Fibroblast of pulmonary artery (primary cell): ENCODE data around the gene PRIM2.
"Not testable (repeated sequence)": the region's sequence is repeated elsewhere in the genome, so short reads cannot be mapped to it uniquely, and the experiment has no call there.

Experiments used
- DNase-seq: peaks from one replicate; pipeline ENCODE4 v3.0.0-alpha.2; 2010; ENCODE audit warnings: low read depth
- H3K4me3 ChIP-seq: replicated peaks from 2 replicates; pipeline ENCODE4 v1.5.1; 2011; ENCODE audit warnings: low read depth, mild to moderate bottlenecking, control low read depth, low read length, moderate library complexity
- CTCF ChIP-seq: IDR thresholded peaks from 2 replicates; pipeline ENCODE4 v1.5.1; 2011; ENCODE audit warnings: mild to moderate bottlenecking, control low read depth, low read length, inconsistent platforms; ENCODE audit errors: missing control alignments

The PRIM2 gene

GRCh38 chr6:57461022-57461421 lies 143.6 kb downstream of the PRIM2 start:
- DNase-seq, result not testable (repeated sequence)

GRCh38 chr6:57463809-57464208 lies 146.4 kb downstream of the PRIM2 start:
- H3K4me3 ChIP-seq, DNase-seq: not testable (repeated sequence)

More at GRCh38 chr6:57461022-57461421, 143.6 kb downstream of the PRIM2 start:
- not testable (repeated sequence) for H3K4me3 ChIP-seq

GRCh38 chr6:57465968-57466367 lies 148.5 kb downstream of the PRIM2 start:
- H3K4me3 ChIP-seq, DNase-seq: not testable (repeated sequence)

- H3K4me3 ChIP-seq, result no peak overlapping the region
- no peak for TF ChIP-seq CTCF
- DNase-seq, result no peak
Observed at GRCh38 chr6:57469072-57469471, 151.6 kb downstream of the PRIM2 start.

GRCh38 chr6:57470148-57470547 lies 152.7 kb downstream of the PRIM2 start:
- H3K4me3 ChIP-seq, DNase-seq: not testable (repeated sequence)

GRCh38 chr6:57471314-57471864 lies 154.0 kb downstream of the PRIM2 start:
- not testable (repeated sequence) for DNase-seq, H3K4me3 ChIP-seq

GRCh38 chr6:57472861-57473362 lies 155.5 kb downstream of the PRIM2 start:
- peak; percentile 67 for DNase-seq

GRCh38 chr6:57474862-57475475 lies 157.5 kb downstream of the PRIM2 start:
- not testable (repeated sequence) for H3K4me3 ChIP-seq
- peak; percentile 81 for DNase-seq

More at GRCh38 chr6:57472861-57473362, 155.5 kb downstream of the PRIM2 start:
- H3K4me3 ChIP-seq, result not testable (repeated sequence)

- not testable (repeated sequence) for H3K4me3 ChIP-seq
- peak; percentile 16 for DNase-seq
Observed at GRCh38 chr6:57475656-57476055, 158.2 kb downstream of the PRIM2 start.

- H3K4me3 ChIP-seq, DNase-seq: not testable (repeated sequence)
Observed at GRCh38 chr6:57480194-57480593, 162.8 kb downstream of the PRIM2 start.

- not testable (repeated sequence) for H3K4me3 ChIP-seq, DNase-seq
Observed at GRCh38 chr6:57481121-57481520, 163.7 kb downstream of the PRIM2 start.

GRCh38 chr6:57482471-57482870 lies 165.0 kb downstream of the PRIM2 start:
- not testable (repeated sequence) for DNase-seq, H3K4me3 ChIP-seq

GRCh38 chr6:57486494-57487081 lies 169.2 kb downstream of the PRIM2 start:
- H3K4me3 ChIP-seq, result not testable (repeated sequence)
- peak; percentile 62 for DNase-seq

GRCh38 chr6:57488551-57488950 lies 171.1 kb downstream of the PRIM2 start:
- not testable (repeated sequence) for DNase-seq

GRCh38 chr6:57489887-57490286 lies 172.5 kb downstream of the PRIM2 start:
- not testable (repeated sequence) for DNase-seq, H3K4me3 ChIP-seq

More at GRCh38 chr6:57488551-57488950, 171.1 kb downstream of the PRIM2 start:
- not testable (repeated sequence) for H3K4me3 ChIP-seq

- not testable (repeated sequence) for H3K4me3 ChIP-seq, DNase-seq
Observed at GRCh38 chr6:57491795-57492194, 174.4 kb downstream of the PRIM2 start.

GRCh38 chr6:57496251-57496650 lies 178.8 kb downstream of the PRIM2 start:
- not testable (repeated sequence) for DNase-seq

GRCh38 chr6:57500368-57501021 lies 183.1 kb downstream of the PRIM2 start:
- peak; percentile 36 for DNase-seq
- not testable (repeated sequence) for H3K4me3 ChIP-seq

More at GRCh38 chr6:57496251-57496650, 178.8 kb downstream of the PRIM2 start:
- not testable (repeated sequence) for H3K4me3 ChIP-seq
